Tibial nerve (tissue), 4 donors: ENCODE results near the gene KLHL20. TPM values are rescaled to one million over a fixed set of nuclear protein-coding genes. Genes with fewer than 3 reads are reported as not detected.

Experiments
- DNase-seq, 2 donors: peaks; one replicate each; pipeline ENCODE4 v3.0.0-alpha.2; 2019; ENCODE audit warnings: low spot score in 2 of 2
- H3K27ac ChIP-seq, 4 donors: fragments of 200-600 bp; sonication (generic) in 3 of 4; one replicate each; pipeline ENCODE4 v1.5.1; 2017 to 2019; ENCODE audit warnings: mild to moderate bottlenecking in 1 of 4
- H3K27me3 ChIP-seq, 2 donors: fragments of 200-600 bp; sonication (generic) in 1 of 2; one replicate each; pipeline versions ENCODE4 v1.5.1 to v1.6.0; 2017 to 2019
- H3K36me3 ChIP-seq, 3 donors: fragments of 200-600 bp; sonication (generic); one replicate each; pipeline ENCODE4 v1.5.1; 2018 to 2019
- H3K4me1 ChIP-seq, 4 donors: fragments of 200-600 bp; sonication (generic) in 3 of 4; one replicate each; pipeline ENCODE4 v1.5.1; 2017 to 2019
- H3K4me3 ChIP-seq, 4 donors: fragments of 200-600 bp; sonication (generic) in 3 of 4; one replicate each; pipeline ENCODE4 v1.5.1; 2017 to 2019; ENCODE audit warnings: mild to moderate bottlenecking in 1 of 4, moderate library complexity in 1 of 4
- H3K9me3 ChIP-seq, 4 donors: fragments of 200-600 bp; sonication (generic) in 3 of 4; one replicate each; pipeline ENCODE4 v1.5.1; 2017 to 2019
- CTCF ChIP-seq, 5 experiments: fragments of 200-600 bp in 3 of 5; fragments of 450-650 bp in 2 of 5; sonication (generic) in 3 of 5; IDR thresholded peaks; one replicate each; pipeline ENCODE4 v1.5.1; 2016 to 2019; ENCODE audit warnings: antibody characterized with exemption in 5 of 5, mild to moderate bottlenecking in 3 of 5, moderate library complexity in 2 of 5
- EP300 ChIP-seq, 2 donors: sonication (generic); formaldehyde crosslinking; IDR thresholded peaks; one replicate each; pipeline ENCODE4 v1.6.1; 2017; ENCODE audit warnings: antibody characterized with exemption in 2 of 2, mild to moderate bottlenecking in 1 of 2
- POLR2A ChIP-seq, 2 donors: fragments of 450-650 bp; IDR thresholded peaks; one replicate each; pipeline ENCODE4 v1.6.1; 2017; ENCODE audit warnings: antibody characterized with exemption in 2 of 2, mild to moderate bottlenecking in 2 of 2, moderate library complexity in 2 of 2
- WGBS, 2 donors: methylation state at CpG; one replicate each; pipeline ENCODE4 v1.1.5; 2018; 5-methylcytosine and 5-hydroxymethylcytosine counted together
- small RNA-seq: library from RNA; depleted of rRNA; stranded (forward); fragments of <200 nt; gene quantifications from one replicate; pipeline ENCODE3, GENCODE V24; 2016
- total RNA-seq, 4 donors: library from RNA; depleted of rRNA; stranded (reverse); fragments of >200 nt; gene quantifications; one replicate each; pipeline ENCODE4 v1.1.0, GENCODE V29; 2016

KLHL20 gene
- total RNA-seq, 4 donors from 2014 or later = 19.2 to 64.9 (median 34.6) TPM

DNA sequence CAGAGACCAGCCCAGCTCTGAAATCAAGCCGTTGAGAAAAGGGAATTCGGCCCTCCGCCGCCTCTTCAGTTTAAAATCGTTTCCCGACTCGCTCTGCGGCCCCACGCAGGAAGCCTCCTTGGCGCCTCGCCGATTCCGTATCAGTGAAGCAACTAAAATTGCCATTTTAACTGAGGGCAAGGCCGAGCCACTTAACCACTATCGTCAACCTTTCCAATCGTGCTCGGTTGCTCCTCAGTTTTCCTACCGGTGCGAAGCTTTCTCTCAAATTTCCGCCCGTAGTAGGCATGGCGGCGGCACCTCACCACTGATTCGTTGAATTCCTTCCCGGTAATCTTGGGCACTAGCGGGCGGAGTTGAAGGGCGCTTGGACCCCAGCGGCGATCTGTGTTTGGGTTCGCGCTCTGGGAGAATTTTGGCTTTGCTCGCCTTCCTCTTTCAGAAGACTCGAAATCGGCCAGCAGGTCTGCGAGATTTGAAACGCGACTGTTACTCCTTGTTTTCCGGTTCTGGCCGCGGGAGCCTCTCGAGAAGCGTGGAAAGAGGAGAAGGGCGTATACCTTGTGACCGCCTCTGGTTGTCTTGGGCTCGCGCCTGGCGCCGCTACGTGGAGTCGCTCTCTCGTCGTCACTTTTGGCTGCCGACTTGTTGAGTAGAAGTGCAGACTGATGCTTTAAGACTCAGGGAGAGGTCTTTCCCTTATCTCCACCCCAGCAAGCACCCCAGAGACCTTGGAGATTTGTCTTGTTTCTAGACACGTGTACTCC lies 109.7 kb downstream of the KLHL20 start, which contains the start of the genes CENPL and DARS2:
Gene CENPL (minus strand): TSS at position 569 of the 767 bp plus-strand sequence. CDS start 13,584 bp downstream, outside the sequence.
Gene DARS2 (plus strand): TSS at position 359 of the 767 bp plus-strand sequence. CDS start 557 bp downstream, outside the sequence.
- Histone ChIP-seq H3K36me3 (peaks cover 0 to 5% (median 0%) of the 10 kb centered on the region in 3 donors), H3K4me1 (peaks cover 0 to 41% (median 12%) of the 10 kb centered on the region in 4 donors), H3K27me3 (no peaks in the 10 kb centered on the region), H3K9me3 (no peaks in the 10 kb centered on the region), H3K27ac (peak within 1 kb of the TSS; percentile 89 to 97 (median 94)), H3K4me3 (peak within 1 kb of the TSS; percentile 75 to 88 (median 82))
- WGBS, 2 donors = 0 to 1% methylated on average over 53 to 55 of the region's 55 CpGs
- peak; percentile 10 to 53 for TF ChIP-seq POLR2A (IDR thresholded peaks at IDR 0.05)
- TF ChIP-seq CTCF (IDR thresholded peaks at IDR 0.05) = no peak
- peak; percentile 48 to 94 for TF ChIP-seq EP300 (IDR thresholded peaks at IDR 0.05)
- peak; percentile 93 to 97 for DNase-seq

DNA sequence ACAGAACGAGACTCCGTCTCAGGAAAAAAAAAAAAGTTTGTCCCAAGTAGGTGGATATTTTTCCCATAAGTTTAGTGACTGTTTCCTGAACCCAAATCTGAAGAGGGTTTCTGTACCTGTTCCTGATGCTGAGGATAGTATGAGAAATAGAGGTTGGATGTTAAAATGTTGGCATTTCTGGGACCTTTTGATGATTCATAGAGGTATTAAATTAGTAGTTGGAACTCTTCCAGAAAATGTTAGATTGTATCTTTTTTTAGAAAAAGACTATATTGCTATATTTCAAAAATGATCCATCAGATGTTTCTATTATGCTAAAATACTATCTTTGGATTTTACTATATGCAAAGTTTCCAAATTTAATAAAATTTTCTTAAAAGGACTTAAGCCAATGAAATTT lies 112.8 kb downstream of the KLHL20 start:
- H3K27ac ChIP-seq = no peak overlapping the region
- peaks cover 0 to 40% (median 12%) of the 10 kb centered on the region in 4 donors for H3K4me1 ChIP-seq
- H3K27me3 ChIP-seq = no peaks in the 10 kb centered on the region
- no peaks in the 10 kb centered on the region for H3K9me3 ChIP-seq
- 95 to 96% methylated on average over 2 of the region's 2 CpGs for WGBS, 2 donors
- H3K4me3 ChIP-seq = no peak overlapping the region
- peaks cover 0 to 33% (median 9%) of the 10 kb centered on the region in 3 donors for H3K36me3 ChIP-seq
- TF ChIP-seq CTCF (IDR thresholded peaks at IDR 0.05) = no peak
- TF ChIP-seq EP300 (IDR thresholded peaks at IDR 0.05) = no peak
- TF ChIP-seq POLR2A (IDR thresholded peaks at IDR 0.05) = no peak
- DNase-seq = no peak

DNA sequence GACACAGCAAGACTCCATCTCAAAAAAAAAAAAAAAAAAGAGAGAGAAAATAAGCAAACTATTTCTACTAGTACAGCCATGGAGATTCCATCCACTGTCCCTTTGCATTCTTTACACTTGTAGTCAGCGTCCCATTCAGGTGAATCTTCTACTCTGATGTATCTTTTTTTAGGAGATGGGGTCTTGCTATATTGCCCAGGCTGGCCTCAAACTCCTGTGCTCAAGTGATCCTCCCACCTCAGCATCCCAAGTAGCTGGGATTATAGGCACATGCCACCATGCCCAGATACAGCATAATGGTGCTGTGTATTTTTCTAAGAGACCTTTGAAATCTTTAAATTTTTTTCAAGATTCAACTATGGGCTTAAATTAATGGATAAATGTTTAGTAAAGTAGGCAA lies 118.0 kb downstream of the KLHL20 start:
- DNase-seq = no peak
- Histone ChIP-seq H3K27ac (no peak overlapping the region), H3K27me3 (no peaks in the 10 kb centered on the region), H3K4me1 (peaks cover 0 to 10% (median 0%) of the 10 kb centered on the region in 4 donors), H3K4me3 (no peak overlapping the region), H3K9me3 (no peaks in the 10 kb centered on the region), H3K36me3 (peaks cover 0 to 79% (median 9%) of the 10 kb centered on the region in 3 donors)
- 91 to 100% methylated on average over 1 of the region's 1 CpG for WGBS, 2 donors
- TF ChIP-seq POLR2A (IDR thresholded peaks at IDR 0.05) (no peak), CTCF (IDR thresholded peaks at IDR 0.05) (no peak), EP300 (IDR thresholded peaks at IDR 0.05) (no peak)

Small RNA genes lying within 50 kb of the gene (small RNA-seq; reads per million reads assigned to genes)
- gene BX248409.1 (not detected), gene RF00019 (not detected)

Other genes with a start within 250 kb of the KLHL20 start
- 100 to 1,000 TPM; 285 to 478 (median 439) TPM for gene PRDX6, start 237.6 kb upstream of the KLHL20 start, total RNA-seq
- under 1 TPM in 1 of 4 donors, not detected in 3; 0.21 TPM for gene SLC9C2, start 111.9 kb upstream of the KLHL20 start, total RNA-seq
- gene TEX50, start 79.6 kb upstream of the KLHL20 start, total RNA-seq = not detected
- gene ANKRD45, start 45.1 kb upstream of the KLHL20 start, total RNA-seq = 1 to 10 TPM in 2 of 4 donors, under 1 TPM in 1, not detected in 1; 0.44 to 1.8 (median 1.7) TPM
- 10 to 100 TPM; 10.4 to 18.8 (median 12.3) TPM for gene DARS2, start 109.7 kb downstream of the KLHL20 start, total RNA-seq
- gene CENPL, start 109.9 kb downstream of the KLHL20 start, total RNA-seq = 1 to 10 TPM; 4.2 to 8.1 (median 5.1) TPM
- gene GAS5, start 153.0 kb downstream of the KLHL20 start, total RNA-seq = 100 to 1,000 TPM; 348 to 615 (median 564) TPM
- 10 to 100 TPM; 11.7 to 17.0 (median 13.7) TPM for gene ZBTB37, start 153.4 kb downstream of the KLHL20 start, total RNA-seq
- gene SERPINC1, start 202.3 kb downstream of the KLHL20 start, total RNA-seq = not detected